H9 (cell line): ENCODE measurements around the gene ZBTB26. TPM values are rescaled to one million over a fixed set of nuclear protein-coding genes. Genes with fewer than 3 reads are reported as not detected.

Experiments
- DNase-seq: peaks from one replicate; pipeline ENCODE4 v3.0.0-alpha.2; 2017
- H2AFZ ChIP-seq: one replicate; pipeline ENCODE4 v1.6.1; 2013; ENCODE audit warnings: mild to moderate bottlenecking, low read length, control low read depth, moderate library complexity
- H2AK5ac ChIP-seq: 2 replicates; pipeline ENCODE4 v1.6.1; 2013; ENCODE audit warnings: low read length, control low read depth, mixed read lengths; ENCODE audit not compliant: insufficient read length
- H2BK120ac ChIP-seq: one replicate; pipeline ENCODE4 v1.6.1; 2013; ENCODE audit warnings: low read depth, mild to moderate bottlenecking, low read length, control low read depth, inconsistent platforms; ENCODE audit not compliant: poor library complexity, severe bottlenecking
- H2BK12ac ChIP-seq: 2 replicates; pipeline ENCODE4 v1.6.1; 2013; ENCODE audit warnings: low read length, control low read depth, mixed read lengths, low read depth; ENCODE audit not compliant: insufficient read length
- H2BK15ac ChIP-seq: 2 replicates; pipeline ENCODE4 v1.6.1; 2013; ENCODE audit warnings: low read depth, low read length, control low read depth
- H2BK20ac ChIP-seq: one replicate; pipeline ENCODE4 v1.6.1; 2013; ENCODE audit warnings: low read depth, mild to moderate bottlenecking, low read length, control low read depth, inconsistent platforms; ENCODE audit not compliant: poor library complexity, severe bottlenecking
- H2BK5ac ChIP-seq: 2 replicates; pipeline ENCODE4 v1.6.1; 2013; ENCODE audit warnings: low read length, control low read depth, mixed read lengths; ENCODE audit not compliant: insufficient read length
- H3K14ac ChIP-seq: 2 replicates; pipeline ENCODE4 v1.6.1; 2013; ENCODE audit warnings: low read length, control low read depth; ENCODE audit not compliant: insufficient read depth
- H3K18ac ChIP-seq: 2 replicates; pipeline ENCODE4 v1.6.1; 2013; ENCODE audit warnings: low read depth, mild to moderate bottlenecking, mixed read lengths, low read length, control low read depth; ENCODE audit not compliant: insufficient read length
- H3K23ac ChIP-seq: 2 replicates; pipeline ENCODE4 v1.6.1; 2013; ENCODE audit warnings: low read length, control low read depth, mixed read lengths, low read depth; ENCODE audit not compliant: insufficient read length
- H3K23me2 ChIP-seq: 2 replicates; pipeline ENCODE4 v1.6.1; 2013; ENCODE audit warnings: low read depth, mild to moderate bottlenecking, mixed read lengths, low read length, control low read depth; ENCODE audit not compliant: insufficient read length, poor library complexity, severe bottlenecking
- H3K27ac ChIP-seq: 2 replicates; pipeline ENCODE4 v1.5.1; 2013; ENCODE audit warnings: low read length, control low read depth, mixed read lengths, low read depth; ENCODE audit not compliant: insufficient read length
- H3K27me3 ChIP-seq: 2 replicates; pipeline ENCODE4 v1.6.1; 2013; ENCODE audit warnings: low read length, control low read depth, inconsistent platforms; ENCODE audit not compliant: insufficient read depth
- H3K4ac ChIP-seq: 2 replicates; pipeline ENCODE4 v1.6.1; 2013; ENCODE audit warnings: low read depth, mild to moderate bottlenecking, control low read depth, inconsistent platforms, low read length, moderate library complexity
- H3K4me1 ChIP-seq: 2 replicates; pipeline ENCODE4 v1.6.1; 2013; ENCODE audit warnings: low read length, control low read depth, inconsistent platforms; ENCODE audit not compliant: insufficient read depth
- H3K4me2 ChIP-seq: 2 replicates; pipeline ENCODE4 v1.6.1; 2013; ENCODE audit warnings: low read length, control low read depth, mixed read lengths; ENCODE audit not compliant: insufficient read length, insufficient read depth
- H3K56ac ChIP-seq: 2 replicates; pipeline ENCODE4 v1.6.1; 2013; ENCODE audit warnings: low read depth, mild to moderate bottlenecking, mixed read lengths, low read length, control low read depth; ENCODE audit not compliant: insufficient read length
- H3K79me1 ChIP-seq: 2 replicates; pipeline ENCODE4 v1.6.1; 2013; ENCODE audit warnings: low read depth, mild to moderate bottlenecking, moderate library complexity, low read length, control low read depth, inconsistent platforms; ENCODE audit not compliant: insufficient read depth, poor library complexity, severe bottlenecking
- H3K79me2 ChIP-seq: 2 replicates; pipeline ENCODE4 v1.6.1; 2013; ENCODE audit warnings: low read length, control low read depth, inconsistent platforms; ENCODE audit not compliant: insufficient read depth
- H3K9ac ChIP-seq: 2 replicates; pipeline ENCODE4 v1.6.1; 2013; ENCODE audit warnings: low read length, control low read depth, mixed read lengths; ENCODE audit not compliant: insufficient read length; ENCODE audit errors: extremely low read depth
- H3K9me3 ChIP-seq: one replicate; pipeline ENCODE4 v1.6.1; 2013; ENCODE audit warnings: low read depth, low read length, inconsistent platforms; ENCODE audit not compliant: control insufficient read depth
- H3T11ph ChIP-seq: one replicate; pipeline ENCODE4 v1.6.1; 2013; ENCODE audit warnings: mild to moderate bottlenecking, low read length, control low read depth, inconsistent platforms
- H4K20me1 ChIP-seq: one replicate; pipeline ENCODE4 v1.6.1; 2013; ENCODE audit not compliant: control insufficient read depth, insufficient read length, insufficient read depth
- H4K5ac ChIP-seq: 2 replicates; pipeline ENCODE4 v1.6.1; 2013; ENCODE audit warnings: low read depth, mild to moderate bottlenecking, mixed read lengths, low read length, control low read depth; ENCODE audit not compliant: insufficient read length
- H4K8ac ChIP-seq: replicated peaks from 2 replicates; pipeline ENCODE4 v1.6.1; 2013; ENCODE audit warnings: low read length, control low read depth, mixed read lengths, low read depth; ENCODE audit not compliant: insufficient read length
- H4K91ac ChIP-seq: 2 replicates; pipeline ENCODE4 v1.6.1; 2013; ENCODE audit warnings: low read depth, mild to moderate bottlenecking, moderate library complexity, mixed read lengths, low read length, control low read depth; ENCODE audit not compliant: insufficient read length
- H3K27ac Mint-ChIP-seq, 3 experiments: 2 replicates in 2 of 3; 3 replicates in 1 of 3; pipeline ENCODE4 v1.8.0; 2020 to 2021; ENCODE audit warnings: mixed read lengths in 3 of 3, mild to moderate bottlenecking in 1 of 3, moderate library complexity in 1 of 3
- H3K27me3 Mint-ChIP-seq: 2 replicates; pipeline ENCODE4 v1.8.0; 2021; ENCODE audit warnings: low read depth, mild to moderate bottlenecking, moderate library complexity, mixed read lengths
- H3K36me3 Mint-ChIP-seq, 3 experiments: 2 replicates in 2 of 3; 3 replicates in 1 of 3; pipeline ENCODE4 v1.8.0; 2020 to 2021; ENCODE audit warnings: low read depth in 3 of 3, mixed read lengths in 3 of 3; ENCODE audit not compliant: insufficient read depth in 1 of 3
- H3K4me1 Mint-ChIP-seq, 2 experiments: 2 replicates each; pipeline ENCODE4 v1.8.0; 2020; ENCODE audit warnings: mixed read lengths in 2 of 2
- H3K4me3 Mint-ChIP-seq, 2 experiments: 2 replicates in 1 of 2; 3 replicates in 1 of 2; pipeline ENCODE4 v1.8.0; 2020 to 2021; ENCODE audit warnings: mild to moderate bottlenecking in 2 of 2, mixed read lengths in 2 of 2, moderate library complexity in 1 of 2
- H3K9me3 Mint-ChIP-seq, 2 experiments: 2 replicates in 1 of 2; 3 replicates in 1 of 2; pipeline ENCODE4 v1.8.0; 2020; ENCODE audit warnings: mild to moderate bottlenecking in 2 of 2, mixed read lengths in 2 of 2, moderate library complexity in 1 of 2
- CTCF ChIP-seq: fragments of 200-600 bp; sonication (generic); conservative IDR thresholded peaks from 3 replicates; pipeline ENCODE4 v1.8.0; 2021; ENCODE audit warnings: antibody characterized with exemption, mild to moderate bottlenecking
- WGBS: extraction: QIAGEN DNeasy Blood & Tissue Kit; methylation state at CpG from one replicate; pipeline ENCODE4 v1.1.7; 2013; ENCODE audit warnings: missing lambda C conversion rate, low lambda C conversion rate, mixed read lengths; ENCODE audit not compliant: insufficient read length; ENCODE audit errors: extremely low coverage; 5-methylcytosine and 5-hydroxymethylcytosine counted together
- total RNA-seq: library from RNA; stranded (reverse); gene quantifications from 2 replicates; pipeline ENCODE4 v1.2.1, GENCODE V29; 2021

ZBTB26 gene
- total RNA-seq, 1 experiment from 2014 or later = 5.8 TPM

DNA sequence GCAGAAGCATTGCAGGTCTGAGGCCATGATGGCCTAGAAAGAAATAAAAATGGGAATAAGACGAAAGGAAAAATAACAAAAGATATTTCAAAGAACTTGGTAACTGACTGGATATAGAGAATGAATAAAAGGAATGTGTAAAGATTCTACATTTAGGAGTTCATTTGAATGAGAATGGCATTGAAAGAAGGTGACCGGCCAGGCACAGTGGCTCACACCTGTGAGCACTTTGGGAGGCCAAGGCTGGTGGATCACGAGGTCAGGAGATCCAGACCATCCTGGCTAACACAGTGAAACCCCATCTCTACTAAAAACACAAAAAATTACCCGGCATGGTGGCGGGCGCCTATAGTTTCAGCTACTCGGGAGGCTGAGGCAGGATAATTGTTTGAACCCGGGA lies 8.6 kb downstream of the ZBTB26 start:
- no peaks in the 10 kb centered on the region for H4K20me1 ChIP-seq
- H3K27ac ChIP-seq = no peak overlapping the region
- H3K4me1 ChIP-seq = peaks cover 7% of the 10 kb centered on the region
- no peak overlapping the region for H3T11ph ChIP-seq
- H3K14ac ChIP-seq = no peak overlapping the region
- Mint-ChIP-seq H3K4me3 (peak overlapping the region in 1 of 2 experiments; percentile 42; a peak in 2 of 5 replicates), H3K36me3 (peaks cover 2 to 11% (median 9%) of the 10 kb centered on the region in 3 experiments; a peak in 5 of 7 replicates), H3K27me3 (no peaks in the 10 kb centered on the region), H3K27ac (peak overlapping the region; percentile 3 to 82 (median 9); a peak in 6 of 7 replicates), H3K4me1 (peaks cover 19 to 21% of the 10 kb centered on the region in 2 experiments), H3K9me3 (no peaks in the 10 kb centered on the region)
- H3K9me3 ChIP-seq = no peaks in the 10 kb centered on the region
- no peaks in the 10 kb centered on the region for H3K23me2 ChIP-seq
- no peaks in the 10 kb centered on the region; the same call in 1 of the 2 replicates for H3K27me3 ChIP-seq
- no peak overlapping the region for H2BK20ac ChIP-seq
- H3K79me2 ChIP-seq = peaks cover 1% of the 10 kb centered on the region; the same call in 1 of the 2 replicates
- no peak for TF ChIP-seq CTCF
- no peak overlapping the region for H3K56ac ChIP-seq
- H3K23ac ChIP-seq = no peak overlapping the region
- no peak overlapping the region for H3K4me2 ChIP-seq
- no peaks in the 10 kb centered on the region for H3K79me1 ChIP-seq
- H4K8ac ChIP-seq = no peak overlapping the region
- H3K18ac ChIP-seq = no peak overlapping the region
- H2BK120ac ChIP-seq = no peak overlapping the region
- H3K9ac ChIP-seq = no peak overlapping the region
- no peak overlapping the region for H2AK5ac ChIP-seq
- H4K91ac ChIP-seq = no peak overlapping the region
- H2BK5ac ChIP-seq = no peak overlapping the region
- no peak for DNase-seq
- no CpG with 5 or more reads among the region's 8 CpGs for WGBS
- H2AFZ ChIP-seq = no peak overlapping the region
- H2BK15ac ChIP-seq = no peak overlapping the region
- no peak overlapping the region for H3K4ac ChIP-seq
- no peak overlapping the region for H2BK12ac ChIP-seq
- no peak overlapping the region for H4K5ac ChIP-seq
